D721Med (cell line): ENCODE results near the gene ZBTB38.

Source experiments
- DNase-seq: peaks from one replicate; pipeline ENCODE4 v3.0.0; 2011; ENCODE audit warnings: low spot score; ENCODE audit not compliant: insufficient read length
- FAIRE-seq: peaks from 2 replicates; lab custom pipeline; 2011; peaks lifted over from hg19 to GRCh38; lab: Jason Lieb, UNC
- TF ChIP-seq, protein P1 (sequence below): IDR thresholded peaks from 2 replicates; pipeline ENCODE4 v1.5.1; 2012; ENCODE audit warnings: mild to moderate bottlenecking, control low read depth; ENCODE audit not compliant: insufficient read depth; ENCODE audit errors: missing control alignments

ZBTB38 gene

GRCh38 chr3:141405591-141405990, 37.3 kb downstream of the ZBTB38 start:
- DNase-seq (no peak), FAIRE-seq (no peak)
- TF ChIP-seq, protein P1, sequence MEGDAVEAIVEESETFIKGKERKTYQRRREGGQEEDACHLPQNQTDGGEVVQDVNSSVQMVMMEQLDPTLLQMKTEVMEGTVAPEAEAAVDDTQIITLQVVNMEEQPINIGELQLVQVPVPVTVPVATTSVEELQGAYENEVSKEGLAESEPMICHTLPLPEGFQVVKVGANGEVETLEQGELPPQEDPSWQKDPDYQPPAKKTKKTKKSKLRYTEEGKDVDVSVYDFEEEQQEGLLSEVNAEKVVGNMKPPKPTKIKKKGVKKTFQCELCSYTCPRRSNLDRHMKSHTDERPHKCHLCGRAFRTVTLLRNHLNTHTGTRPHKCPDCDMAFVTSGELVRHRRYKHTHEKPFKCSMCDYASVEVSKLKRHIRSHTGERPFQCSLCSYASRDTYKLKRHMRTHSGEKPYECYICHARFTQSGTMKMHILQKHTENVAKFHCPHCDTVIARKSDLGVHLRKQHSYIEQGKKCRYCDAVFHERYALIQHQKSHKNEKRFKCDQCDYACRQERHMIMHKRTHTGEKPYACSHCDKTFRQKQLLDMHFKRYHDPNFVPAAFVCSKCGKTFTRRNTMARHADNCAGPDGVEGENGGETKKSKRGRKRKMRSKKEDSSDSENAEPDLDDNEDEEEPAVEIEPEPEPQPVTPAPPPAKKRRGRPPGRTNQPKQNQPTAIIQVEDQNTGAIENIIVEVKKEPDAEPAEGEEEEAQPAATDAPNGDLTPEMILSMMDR: no peak

DNA sequence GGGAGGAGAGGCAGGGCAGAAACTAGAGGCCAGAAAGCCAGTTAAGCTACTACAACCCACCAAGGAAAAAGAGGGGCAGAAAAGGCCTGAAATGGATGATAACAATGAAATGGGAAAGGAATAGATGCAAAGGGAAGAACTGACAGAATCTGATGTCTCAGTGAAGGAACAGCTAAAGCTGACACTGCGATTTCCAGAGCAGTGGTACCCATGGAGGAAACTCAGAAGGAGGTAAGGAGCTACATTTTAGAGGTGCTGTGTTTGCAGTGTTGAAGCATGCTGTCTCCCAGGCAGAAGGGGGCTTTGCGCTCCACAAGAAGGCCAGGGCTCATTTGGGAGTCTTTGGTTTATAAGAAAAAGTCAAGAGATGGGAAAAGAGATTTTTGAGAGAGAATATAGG, 38.0 kb downstream of the ZBTB38 start:
- DNase-seq (no peak), FAIRE-seq (no peak)
- TF ChIP-seq, protein P1: no peak

DNA sequence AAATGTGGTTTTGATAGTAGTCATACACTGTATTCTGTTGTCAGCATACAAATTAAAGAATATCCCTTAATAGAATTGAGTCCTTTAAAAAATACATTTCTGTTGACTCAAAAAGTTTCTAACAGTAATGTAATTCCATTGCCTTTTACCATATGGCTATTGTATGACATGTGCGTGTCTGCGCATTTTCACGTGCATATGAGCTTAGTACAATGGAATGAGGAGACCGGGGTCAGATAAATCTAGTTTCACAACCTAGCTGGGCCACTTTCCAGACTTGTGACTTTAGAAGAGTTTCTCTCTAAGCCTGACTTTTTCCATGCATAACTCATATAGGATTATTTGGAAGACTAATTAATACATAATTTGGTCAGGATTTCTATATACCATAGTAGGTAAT, 38.7 kb downstream of the ZBTB38 start:
- DNase-seq (no peak), FAIRE-seq (no peak)
- TF ChIP-seq, protein P1: no peak

- DNase-seq: no peak
- no peak for FAIRE-seq
- TF ChIP-seq, protein P1: no peak
Observed at GRCh38 chr3:141407825-141408224, 39.5 kb downstream of the ZBTB38 start.

DNA sequence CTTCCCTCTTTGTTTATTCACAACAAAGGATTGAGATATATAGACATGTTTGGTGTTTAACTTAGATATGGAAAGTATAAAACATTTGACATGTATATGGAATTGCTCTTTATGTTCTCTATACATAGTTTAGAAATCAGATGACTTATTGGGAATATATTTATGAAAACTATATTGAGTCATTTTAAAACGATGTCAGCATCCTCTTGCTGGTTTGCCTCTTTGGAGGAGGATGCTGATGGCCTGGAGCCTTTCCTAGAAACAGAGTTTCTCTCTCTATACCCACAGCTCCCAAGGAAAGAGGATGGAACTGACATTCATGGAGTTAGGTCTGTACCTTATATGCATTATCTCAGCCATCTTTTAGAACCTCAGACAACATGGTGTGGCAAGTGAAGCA, 40.3 kb downstream of the ZBTB38 start:
- DNase-seq (no peak), FAIRE-seq (no peak)
- TF ChIP-seq, protein P1: no peak

GRCh38 chr3:141409940-141410241, 41.6 kb downstream of the ZBTB38 start:
- DNase-seq (no peak), FAIRE-seq (no peak)
- TF ChIP-seq, protein P1: no peak

DNA sequence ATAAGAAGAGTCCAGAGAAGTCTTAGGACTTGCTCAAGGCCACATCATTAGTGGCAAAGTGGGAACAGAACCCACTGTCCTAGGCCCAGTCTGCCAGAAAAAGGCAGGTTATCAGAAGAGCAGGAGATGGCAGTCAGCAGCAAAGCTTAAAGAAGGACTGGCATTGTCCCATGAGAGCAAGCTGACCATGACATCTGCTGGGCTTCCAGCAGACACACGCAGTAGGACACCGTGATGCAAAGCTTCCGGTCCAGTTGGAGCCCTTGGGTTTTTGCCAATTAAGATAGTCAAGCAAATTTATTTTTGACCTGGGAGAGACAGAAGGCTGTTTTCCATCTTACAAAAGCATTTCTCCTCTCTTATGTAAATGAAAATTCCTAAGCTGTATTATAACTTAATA, 42.1 kb downstream of the ZBTB38 start:
- TF ChIP-seq, protein P1: no peak
- DNase-seq: no peak
- FAIRE-seq: no peak
